Stimulated activated CD4-positive, alpha-beta T cell treated with anti-CD3 and anti-CD28 coated beads, Interleukin-12 subunit alpha, Interleukin-12 subunit beta, amount 100 ng/mL, for 24 hours (primary cell): Measurements from ENCODE around the gene C22orf23.
A peak's percentile ranks its signal among the peaks of the same experiment; 100 is the strongest.

Source experiments
- DNase-seq, 2 experiments: peaks; one replicate each; pipeline ENCODE4 v3.0.0-alpha.2; 2020; ENCODE audit warnings: low read depth in 2 of 2

The C22orf23 gene

DNA sequence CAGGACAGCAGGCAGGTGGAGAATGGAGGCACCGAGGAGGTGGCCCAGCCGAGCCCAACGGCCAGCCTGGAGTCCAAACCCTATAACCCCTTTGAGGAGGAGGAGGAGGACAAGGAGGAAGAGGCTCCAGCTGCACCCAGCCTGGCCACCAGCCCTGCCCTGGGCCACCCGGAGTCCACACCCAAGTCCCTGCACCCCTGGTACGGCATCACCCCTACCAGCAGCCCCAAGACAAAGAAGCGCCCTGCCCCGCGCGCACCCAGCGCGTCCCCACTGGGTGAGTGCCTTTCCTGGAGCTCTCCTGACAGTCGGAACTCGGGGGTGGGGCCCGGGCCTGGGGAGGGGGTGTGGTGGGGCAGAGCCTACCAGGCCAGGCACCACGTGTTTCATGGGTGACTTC, 27.6 kb downstream of the C22orf23 start:
- DNase-seq: no peak

DNA sequence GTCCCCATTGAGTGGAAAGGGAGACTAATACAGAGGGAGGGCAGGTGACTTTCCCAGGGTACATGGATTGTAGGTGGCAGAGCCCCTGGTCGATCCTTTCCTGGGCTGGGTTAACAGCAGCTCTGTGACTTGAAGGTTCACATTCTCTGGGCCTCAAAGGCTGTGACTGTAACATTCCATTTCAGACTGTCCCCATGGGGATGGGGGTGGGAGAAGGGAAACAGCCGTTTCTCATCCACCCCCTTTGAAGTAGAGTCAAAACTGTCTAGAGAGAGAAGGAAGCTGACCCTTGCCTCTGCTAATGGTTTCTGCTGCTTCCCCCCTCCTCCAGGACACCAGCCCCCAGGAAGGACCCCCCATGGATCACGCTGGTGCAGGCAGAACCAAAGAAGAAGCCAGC, 28.1 kb downstream of the C22orf23 start:
- no peak for DNase-seq

GRCh38 chr22:37924386-37925065, 28.9 kb downstream of the C22orf23 start:
- no peak for DNase-seq

DNA sequence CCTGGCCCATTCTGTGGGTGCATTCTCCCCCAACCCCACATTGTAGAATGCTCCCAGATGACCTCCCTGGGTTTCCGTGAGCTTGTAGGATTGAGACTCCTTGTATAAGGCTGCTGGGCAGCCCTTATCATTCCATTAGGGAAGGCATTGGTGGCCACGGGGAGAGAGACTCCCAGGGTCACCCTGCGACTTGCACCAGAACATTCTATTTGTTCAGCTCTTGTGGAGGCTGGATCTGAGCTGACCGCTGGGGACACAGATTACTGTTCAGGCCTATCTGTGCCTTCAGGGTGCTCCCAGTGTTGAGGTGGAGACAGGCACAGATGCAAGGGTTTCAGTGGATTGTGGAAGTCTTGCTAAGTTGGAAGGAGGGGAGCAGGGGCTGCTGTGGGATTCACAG, 29.5 kb downstream of the C22orf23 start:
- no peak for DNase-seq

GRCh38 chr22:37922191-37922590, 31.2 kb downstream of the C22orf23 start:
- DNase-seq: no peak

- no peak for DNase-seq
These were observed 33.3 kb downstream of the C22orf23 start for GRCh38 chr22:37920126-37920525.

GRCh38 chr22:37918580-37919270, 34.7 kb downstream of the C22orf23 start:
- DNase-seq: no peak

- no peak for DNase-seq
These were observed 35.4 kb downstream of the C22orf23 start for GRCh38 chr22:37917874-37918548.

DNA sequence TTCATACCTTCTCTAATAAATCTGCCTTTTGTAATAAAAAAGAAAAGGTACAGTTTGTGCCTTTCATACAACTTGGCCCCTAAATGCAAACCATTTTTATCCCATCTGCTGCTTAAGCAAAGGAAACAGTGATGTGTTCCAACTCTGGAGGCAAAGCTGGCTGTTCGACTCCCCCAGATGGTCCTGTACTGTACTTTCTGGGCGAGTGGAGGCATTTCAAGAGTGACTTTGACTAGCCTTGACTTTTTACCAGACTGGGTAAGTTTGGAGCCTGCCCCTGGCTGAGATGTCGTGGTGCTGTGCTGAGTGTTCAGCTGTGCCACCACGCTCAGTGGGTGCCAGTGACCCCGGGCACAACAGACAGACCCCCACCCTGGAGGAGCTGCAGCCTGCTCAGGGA, 37.1 kb downstream of the C22orf23 start:
- no peak for DNase-seq

- no peak for DNase-seq
These were observed 40.1 kb downstream of the C22orf23 start for GRCh38 chr22:37913233-37913721.

GRCh38 chr22:37912171-37912570, 41.2 kb downstream of the C22orf23 start:
- no peak for DNase-seq

DNA sequence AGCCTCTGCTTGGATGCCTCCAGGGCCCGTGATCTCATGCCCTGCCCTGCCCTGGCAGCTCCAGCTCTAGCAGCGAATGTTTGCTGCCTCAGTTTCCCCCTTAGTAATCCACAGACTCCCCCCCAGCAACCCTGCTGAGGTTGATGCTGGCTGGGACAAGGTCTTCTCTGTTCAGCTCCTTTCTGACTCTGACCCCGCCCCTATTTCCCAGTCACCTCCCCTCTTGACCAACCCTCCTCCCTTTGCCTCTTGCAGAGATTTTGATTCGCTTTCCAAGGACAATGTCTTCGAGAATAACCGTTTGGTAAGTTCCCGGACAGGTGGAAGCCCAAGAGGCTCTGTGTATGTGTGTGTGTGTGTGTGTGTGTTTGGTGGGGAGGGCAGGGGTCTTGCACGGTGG, 41.7 kb downstream of the C22orf23 start:
- no peak for DNase-seq

DNA sequence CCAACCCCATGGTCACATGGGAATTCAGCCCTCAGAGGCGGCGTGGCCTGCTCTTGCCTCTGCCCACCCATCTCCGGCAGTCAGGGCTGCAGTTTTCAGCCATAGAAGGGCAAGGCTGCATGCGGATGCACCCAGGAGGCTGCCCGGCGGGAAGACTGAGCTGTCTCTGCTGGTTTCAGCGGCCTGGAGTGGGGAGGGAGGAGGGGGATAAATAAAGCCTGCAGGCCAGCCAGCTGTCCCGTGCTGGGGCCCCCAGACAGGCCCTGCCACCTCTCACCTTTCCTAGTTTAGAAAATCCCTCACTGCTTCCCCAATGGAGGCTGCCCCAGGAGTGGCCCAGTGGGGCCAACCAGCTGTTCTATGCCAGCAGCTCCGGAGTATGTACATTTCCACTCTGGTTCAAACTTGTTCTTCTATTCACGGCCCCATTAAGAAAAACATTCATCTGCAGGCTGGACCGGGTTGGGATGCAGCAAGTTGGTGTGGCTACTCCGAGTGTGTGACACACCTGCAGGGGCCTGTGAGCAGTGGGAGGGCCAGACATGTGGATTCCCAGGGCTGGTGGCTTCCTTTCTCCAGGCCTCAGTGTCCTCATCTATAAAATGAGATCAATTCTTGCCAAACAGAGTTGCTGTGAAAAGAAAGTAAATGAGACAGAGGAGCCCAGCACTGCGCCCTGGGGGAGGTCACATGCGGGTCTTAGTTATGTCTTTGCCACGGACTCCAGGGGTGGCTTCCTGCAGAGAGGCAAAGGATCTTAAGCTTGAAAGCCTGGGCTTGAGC, 42.3 kb downstream of the C22orf23 start:
- DNase-seq: no peak

- DNase-seq: no peak
These were observed 43.6 kb downstream of the C22orf23 start for GRCh38 chr22:37909766-37910165.

GRCh38 chr22:37907036-37907954, 46.1 kb downstream of the C22orf23 start:
- DNase-seq: no peak

DNA sequence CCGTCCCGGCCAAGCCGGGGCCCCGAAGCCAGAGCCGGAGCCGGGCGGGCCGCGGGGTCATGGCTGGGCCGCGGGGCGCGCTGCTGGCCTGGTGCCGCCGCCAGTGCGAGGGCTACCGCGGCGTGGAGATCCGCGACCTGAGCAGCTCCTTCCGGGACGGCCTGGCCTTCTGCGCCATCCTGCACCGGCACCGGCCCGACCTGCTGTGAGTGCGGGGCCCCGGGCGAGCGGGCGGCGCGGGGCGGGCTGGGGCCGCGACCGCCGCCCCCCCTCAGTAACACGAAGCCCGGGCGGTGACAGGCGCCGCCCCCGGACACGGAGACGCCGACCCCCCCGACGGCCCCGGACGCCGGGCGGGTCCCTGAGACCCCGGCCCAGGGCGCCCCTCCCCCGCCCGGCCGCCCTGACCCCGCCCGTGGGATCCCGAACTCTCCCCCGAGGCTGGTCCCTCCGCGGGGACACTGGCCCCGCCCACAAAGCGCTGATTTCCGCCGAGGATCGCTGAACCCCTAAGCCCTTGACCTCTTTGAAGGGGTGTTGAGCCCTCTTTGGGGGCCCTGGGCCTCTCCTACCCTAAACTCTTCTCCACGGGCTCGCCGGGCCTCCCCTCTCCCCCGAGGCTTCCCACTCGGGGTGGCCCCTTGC, 46.9 kb downstream of the C22orf23 start:
- DNase-seq: peak in 1 of 2 experiments; percentile 24

GRCh38 chr22:37905534-37906363, 47.7 kb downstream of the C22orf23 start, which contains the start of gene MICALL1:
Gene MICALL1 (plus strand): TSS chr22:37906297. CDS start chr22:37906423, 126 bp downstream.
- DNase-seq: peak; percentile 28 to 51

DNA sequence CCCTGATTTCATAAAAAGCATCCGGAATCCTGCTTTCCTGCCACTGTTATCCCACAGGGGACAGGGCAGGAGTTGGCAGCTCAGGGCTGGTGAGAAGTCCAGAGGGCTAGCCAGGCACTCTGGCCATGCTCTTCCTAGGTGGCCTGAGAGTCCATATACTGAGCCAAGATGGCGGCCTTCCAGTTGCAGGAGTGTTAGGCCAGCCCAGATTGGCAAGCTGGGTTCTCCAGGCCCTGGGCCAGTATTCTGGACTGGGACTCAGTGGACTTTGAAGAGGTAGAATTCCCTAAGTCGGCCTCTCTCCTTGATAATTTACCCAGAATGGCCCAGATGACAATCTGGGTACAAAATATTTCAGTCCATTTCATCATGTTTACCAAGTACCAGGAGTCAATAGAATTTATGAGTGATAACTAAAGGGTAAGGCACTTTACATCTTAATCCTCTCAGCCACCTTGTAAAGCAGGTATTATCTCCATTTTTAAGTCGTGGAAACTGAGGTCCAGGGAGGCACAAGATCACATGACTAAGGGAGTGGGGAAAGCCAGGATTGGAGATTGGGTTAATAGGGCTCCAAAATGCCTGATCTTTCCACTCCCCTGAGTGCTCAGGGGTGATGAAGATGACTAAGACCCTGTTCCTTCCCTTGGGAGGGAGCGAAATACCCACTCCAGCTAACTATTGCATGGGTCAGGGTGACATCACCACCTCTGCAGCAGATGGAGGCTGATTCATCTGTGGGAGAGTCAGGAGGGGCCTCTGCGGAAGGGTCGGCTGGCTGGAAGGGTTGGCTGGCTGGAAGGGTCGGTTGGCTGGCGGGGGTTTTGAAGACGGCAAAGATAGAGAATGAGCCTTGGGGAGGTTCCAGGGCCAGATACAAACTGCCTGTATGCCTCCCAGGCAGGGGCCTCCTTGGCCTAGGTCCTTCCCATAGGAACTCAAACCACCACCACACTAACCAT, 48.5 kb downstream of the C22orf23 start:
- no peak for DNase-seq
